HG03175 (cell line): Measurements from ENCODE around the gene PBX4.
"Not testable (repeated sequence)": the region's sequence is repeated elsewhere in the genome, so short reads cannot be mapped to it uniquely, and the experiment has no call there.

ENCODE experiments used
- ATAC-seq: cut with Tn5 transposase; IDR thresholded peaks from one replicate; pipeline ENCODE4 v1.9.1; 2021; ENCODE audit warnings: mild to moderate bottlenecking, moderate library complexity; ENCODE audit not compliant: unreplicated experiment

Gene PBX4

DNA sequence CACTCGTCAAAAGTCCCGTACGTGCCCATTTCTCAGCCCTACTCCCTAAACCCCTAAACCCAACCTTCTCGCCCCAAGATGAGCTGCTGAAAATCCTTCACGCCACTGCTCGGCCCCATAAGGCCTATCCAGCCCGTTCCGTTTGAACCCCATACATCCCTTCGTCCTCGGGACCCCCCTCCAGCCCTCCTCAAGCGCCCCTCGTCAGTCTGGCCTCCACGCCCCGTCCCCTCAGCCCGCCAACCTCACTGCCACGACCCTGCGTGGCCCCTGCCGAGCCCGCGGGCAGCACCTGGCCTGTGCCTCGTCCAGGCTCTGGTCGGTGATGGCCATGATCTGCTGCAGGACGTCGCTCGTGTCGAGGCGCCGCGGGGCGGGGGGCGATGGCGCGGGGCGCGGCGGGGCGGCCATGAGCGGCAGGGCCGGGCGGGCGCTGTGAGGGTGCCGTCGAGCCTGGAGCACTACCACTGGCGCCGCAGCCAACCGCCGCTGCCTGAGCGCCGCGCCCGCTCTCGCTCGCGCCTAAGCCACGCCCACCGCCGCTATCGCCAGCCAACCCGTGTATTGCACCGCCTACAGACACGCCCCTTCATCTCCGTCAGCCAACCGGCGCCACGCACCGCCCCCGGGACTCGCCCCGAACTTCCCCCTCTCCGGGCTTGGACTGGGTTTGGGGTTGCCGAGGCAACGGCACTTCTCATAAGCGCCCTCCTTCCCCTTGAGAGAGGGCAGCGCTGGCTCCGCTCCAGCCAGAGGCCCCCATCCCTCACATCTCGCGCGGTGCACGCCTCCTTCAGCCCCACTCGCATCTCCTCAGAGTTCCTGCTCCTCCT lies at the start of gene PBX4:
PBX4 (minus strand) TSS at position 469 of the 833 bp plus-strand sequence; CDS start at position 411, 58 bp downstream.
- ATAC-seq: peak; percentile 87

DNA sequence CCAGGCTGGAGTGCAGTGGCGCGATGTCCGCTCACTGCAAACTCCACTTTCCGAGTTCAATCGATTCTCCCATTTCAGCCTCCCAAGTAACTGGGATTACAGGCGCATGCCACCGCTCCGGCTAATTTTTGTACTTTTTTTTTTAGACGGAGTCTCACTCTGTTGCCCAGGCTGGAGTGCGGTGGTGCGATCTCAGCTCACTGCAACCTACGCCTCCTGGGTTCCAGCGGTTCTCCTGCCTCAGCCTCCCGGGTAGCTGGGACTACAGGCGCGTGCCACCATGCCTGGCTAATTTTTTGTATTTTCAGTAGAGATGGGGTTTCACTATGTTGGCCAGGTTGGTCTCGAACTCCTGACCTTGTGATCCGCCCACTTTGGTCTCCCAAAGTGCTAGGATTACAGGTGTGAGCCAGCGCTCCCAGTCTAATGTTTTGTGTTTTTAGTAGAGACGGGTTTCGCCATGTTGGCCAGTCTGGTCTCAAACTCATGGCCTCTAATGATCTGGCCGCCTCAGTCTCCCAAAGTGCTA lies 47.0 kb upstream of the PBX4 start:
- not testable (repeated sequence) for ATAC-seq

GRCh38 chr19:19663256-19664120 lies 45.0 kb upstream of the PBX4 start, which contains the start of gene ATP13A1:
Gene ATP13A1 (minus strand): TSS chr19:19663676. CDS start chr19:19663666, 10 bp downstream.
- ATAC-seq: peak; percentile 60

DNA sequence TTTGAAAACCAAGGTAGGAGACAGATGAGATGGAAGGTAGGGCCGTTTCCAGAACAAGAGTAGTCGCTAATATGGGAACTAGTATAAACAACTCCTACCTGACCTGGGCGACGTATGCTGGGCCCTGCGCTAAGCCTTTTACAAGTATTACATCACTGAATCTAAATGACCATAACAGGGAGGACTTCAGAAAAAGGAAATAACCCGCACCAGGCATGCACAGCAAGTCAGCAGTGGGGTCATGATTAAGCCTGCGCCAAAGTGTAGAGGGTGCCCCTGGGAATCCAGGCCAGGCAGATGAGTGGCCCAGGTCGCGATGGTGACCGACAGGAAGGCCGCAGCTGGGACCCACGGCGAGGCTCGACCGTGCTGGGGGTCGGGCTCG lies 44.4 kb upstream of the PBX4 start:
- no peak for ATAC-seq

- no peak for ATAC-seq
Measured at GRCh38 chr19:19662344-19662743, 43.9 kb upstream of the PBX4 start.

DNA sequence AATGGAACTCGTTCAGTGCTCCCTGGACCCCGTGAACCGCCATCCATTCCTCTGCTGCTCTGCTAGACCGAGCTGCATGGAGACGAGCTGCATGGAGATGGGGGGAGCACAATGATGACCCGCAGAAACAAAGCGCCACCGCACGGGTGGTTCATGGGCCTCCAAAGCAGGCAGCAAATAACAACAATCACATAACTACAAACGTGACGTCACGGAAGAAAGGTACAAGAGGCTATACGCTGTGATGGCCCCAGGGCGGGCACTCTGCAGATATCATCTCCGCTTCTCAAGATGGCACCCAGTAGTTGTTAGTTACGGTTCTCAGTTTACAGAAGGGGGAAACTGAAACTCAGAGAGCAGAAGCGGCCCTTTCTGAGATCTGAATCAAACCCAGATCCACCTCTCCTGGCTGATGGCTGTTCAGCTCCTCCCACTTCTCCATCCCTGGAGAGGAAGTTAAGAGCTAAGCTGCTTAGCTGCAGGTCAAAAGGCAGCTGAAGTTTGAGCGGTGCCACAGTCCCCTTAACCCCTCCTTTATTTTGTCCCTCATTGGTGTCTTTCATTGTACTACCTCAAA lies 43.3 kb upstream of the PBX4 start:
- ATAC-seq: peak; percentile 52

DNA sequence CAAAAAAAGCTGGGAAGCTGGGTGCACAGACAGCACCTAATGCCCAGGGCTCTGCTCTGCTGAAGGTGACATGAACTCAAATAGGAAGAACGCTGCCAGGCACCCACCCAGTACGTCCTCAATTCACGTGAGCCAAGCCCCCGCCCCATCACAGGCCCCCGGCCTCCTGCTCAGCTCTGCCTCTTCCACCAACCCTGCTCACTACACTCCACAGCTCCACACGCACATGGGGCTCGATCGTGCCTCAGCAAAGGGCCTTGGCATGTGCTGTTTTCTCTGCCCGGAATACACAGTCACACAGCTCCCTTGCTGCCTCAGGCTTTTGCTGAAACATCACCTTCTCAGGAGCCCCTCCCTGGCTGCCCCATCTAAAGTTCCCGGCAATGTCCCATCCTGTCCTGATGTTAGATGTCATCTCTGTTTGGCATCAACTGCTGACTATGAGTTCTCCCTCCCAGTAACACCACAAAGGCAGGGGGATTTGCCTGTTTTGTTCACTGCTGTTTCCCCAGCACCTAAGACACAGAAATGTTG lies 42.7 kb upstream of the PBX4 start:
- ATAC-seq: no peak

GRCh38 chr19:19659646-19660245 lies 41.3 kb upstream of the PBX4 start:
- ATAC-seq: no peak

- ATAC-seq: no peak
Measured at GRCh38 chr19:19657397-19657783, 38.9 kb upstream of the PBX4 start.

GRCh38 chr19:19656451-19657396 lies 38.2 kb upstream of the PBX4 start:
- no peak for ATAC-seq

DNA sequence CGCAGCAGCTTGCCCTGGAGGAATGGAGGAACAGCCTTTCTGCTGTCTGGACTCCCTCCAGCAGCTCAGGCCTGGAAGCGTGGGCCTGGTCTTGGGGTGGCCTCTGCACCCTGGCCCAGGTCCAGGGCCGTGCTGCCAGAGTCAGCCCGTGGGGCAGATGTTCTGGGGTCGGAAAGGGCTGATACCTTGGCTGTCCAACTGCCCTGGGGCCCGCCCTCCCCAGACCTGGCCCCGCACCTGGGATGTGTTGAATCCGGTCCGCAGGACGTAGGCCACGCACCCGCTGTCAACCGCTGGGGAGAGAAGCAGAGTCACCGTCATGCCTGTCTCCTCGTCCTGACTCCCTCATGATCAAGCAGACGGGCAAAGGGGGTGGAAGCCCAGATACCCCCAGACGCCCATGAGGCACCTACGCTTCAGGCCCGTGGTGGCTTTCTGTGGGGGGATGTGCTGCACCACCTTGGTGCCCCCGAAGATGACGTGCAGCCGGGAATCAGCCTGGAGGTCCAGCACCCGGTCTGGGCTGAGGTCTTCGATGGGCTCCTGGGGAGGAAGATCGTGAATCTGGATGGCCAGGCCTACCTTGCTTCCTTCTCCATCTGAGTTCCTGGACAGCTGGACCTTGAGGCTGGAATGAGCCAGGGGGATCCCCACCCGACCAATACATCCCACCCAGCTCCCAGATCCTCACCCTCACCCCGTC lies 37.3 kb upstream of the PBX4 start:
- ATAC-seq: no peak

DNA sequence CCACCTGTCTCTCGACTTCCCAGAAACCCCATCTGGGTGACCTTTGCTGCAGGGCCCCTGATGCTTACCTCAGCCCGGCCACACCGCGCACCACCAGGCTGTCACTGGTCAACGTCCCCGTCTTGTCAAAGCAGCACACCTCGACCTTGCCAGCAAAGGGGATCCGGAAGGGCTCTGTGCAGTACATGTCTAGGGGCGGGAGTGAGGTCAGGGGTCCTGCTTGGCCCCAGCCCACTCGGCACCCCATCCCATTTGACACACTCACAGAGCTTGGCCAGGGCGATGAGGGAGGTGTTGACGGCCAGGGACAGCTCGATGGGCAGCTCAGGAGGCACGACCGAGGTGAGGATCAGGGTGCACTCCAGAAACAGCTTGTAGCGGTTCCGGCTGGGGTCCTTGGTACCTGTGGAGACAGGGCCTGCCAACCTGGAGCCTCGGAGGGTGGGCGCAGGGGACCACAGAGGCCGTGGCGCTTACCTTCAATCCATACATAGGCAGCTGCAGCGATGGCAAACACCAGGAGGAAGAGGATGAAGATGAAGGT lies 36.6 kb upstream of the PBX4 start:
- no peak for ATAC-seq

DNA sequence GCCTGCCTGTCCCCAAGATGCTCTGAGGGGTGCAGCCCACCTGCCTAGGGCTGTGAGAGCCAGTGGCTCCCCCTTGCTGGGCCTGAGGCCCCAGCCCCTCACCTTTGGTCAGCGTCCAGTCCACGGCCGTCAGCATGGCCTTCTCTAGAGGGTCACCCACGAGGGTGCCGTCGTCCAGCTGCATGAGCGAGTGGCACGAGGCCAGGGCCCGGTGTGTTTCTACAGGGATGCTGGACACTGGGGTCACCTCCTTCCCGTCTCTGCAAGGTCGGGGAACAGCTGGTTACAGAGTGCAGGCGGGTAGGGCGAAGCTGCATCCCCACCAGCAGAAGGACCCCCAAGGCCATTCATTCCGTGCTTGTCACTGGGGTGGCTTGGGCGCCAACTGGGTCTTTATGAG lies 36.0 kb upstream of the PBX4 start:
- no peak for ATAC-seq

DNA sequence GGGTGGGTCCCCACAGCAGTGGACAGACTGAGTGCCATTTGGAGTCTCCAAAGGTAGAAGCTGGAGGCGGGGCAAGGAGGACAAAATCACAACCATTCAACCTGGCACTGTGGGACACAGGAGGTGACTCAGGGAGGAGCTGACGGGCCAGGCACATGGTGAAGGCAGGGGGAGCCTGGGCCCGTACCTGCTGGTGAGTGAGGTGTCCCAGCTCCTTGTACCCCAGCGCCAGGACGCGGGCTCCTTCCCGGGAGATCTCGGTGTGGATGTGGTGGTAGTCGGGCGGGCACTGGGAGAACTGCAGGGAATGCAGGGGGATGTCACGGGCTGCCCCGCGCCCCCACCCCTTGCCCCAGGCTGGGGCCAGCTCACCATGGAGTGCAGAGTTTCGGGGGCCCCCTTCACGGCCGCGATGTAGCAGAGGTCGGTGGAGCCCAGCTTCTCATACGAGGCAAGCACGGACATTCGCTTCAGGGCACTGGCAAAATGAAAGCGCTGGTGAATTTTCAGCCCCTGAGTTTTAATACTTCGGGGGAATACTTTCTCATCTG lies 35.2 kb upstream of the PBX4 start:
- no peak for ATAC-seq

DNA sequence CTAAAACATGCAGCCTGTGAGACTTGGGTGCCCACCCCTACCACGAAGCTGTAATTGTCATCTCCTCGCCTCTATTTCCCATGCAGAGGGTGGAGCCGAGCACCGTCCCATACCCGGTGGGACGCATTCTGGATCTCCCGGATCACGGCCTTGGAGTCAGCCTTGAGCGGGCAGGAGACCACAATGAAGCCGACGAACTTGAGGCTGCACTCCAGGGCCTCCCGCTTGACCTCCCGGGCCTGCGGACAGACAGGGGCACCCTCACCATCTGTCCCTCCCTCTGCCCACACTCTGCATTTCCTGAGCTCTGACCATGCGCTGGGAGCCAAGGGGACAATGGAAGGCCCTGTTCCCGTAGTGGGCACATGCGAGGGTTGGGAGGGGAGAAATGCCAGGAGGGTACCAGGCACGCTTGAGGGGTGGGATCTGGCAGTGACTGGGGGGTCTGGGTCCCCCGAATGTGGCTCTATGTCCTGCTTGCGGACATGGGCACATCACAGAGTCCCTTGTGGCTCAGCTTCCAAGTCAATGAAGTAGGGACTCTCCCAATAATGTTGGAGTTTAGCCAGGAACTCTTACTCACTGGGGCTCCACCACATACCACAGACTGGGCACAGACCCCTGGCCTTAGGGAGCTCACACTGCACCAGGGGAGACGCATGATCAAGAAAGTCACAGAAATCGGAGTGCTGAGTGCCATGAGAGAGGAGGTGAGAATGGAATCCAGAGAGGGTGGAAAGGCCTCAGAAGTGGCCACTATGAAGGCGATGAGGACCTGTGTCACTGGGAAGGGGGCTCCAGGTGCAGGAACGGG lies 34.2 kb upstream of the PBX4 start:
- no peak for ATAC-seq

- no peak for ATAC-seq
Measured at GRCh38 chr19:19651076-19651475, 32.6 kb upstream of the PBX4 start.

- ATAC-seq: no peak
Measured at GRCh38 chr19:19650331-19650730, 31.8 kb upstream of the PBX4 start.
